ENCODE results near the gene PIK3R2. TPM values are rescaled to one million over a fixed set of nuclear protein-coding genes. Genes with fewer than 3 reads are reported as not detected.
"Not testable (repeated sequence)": the region's sequence is repeated elsewhere in the genome, so short reads cannot be mapped to it uniquely, and the experiment has no call there.

PIK3R2 gene
- total and polyA plus RNA-seq, 2 of the 8 experiments (the other 6 are each of a cell fraction or from before 2014, with no cell fraction given), result 21.7 to 57.1 TPM

- H3K27ac ChIP-seq (ENCODE audit: low read depth, low read length); H2AFZ ChIP-seq (ENCODE audit: low read length); H3K9ac ChIP-seq (replicated peaks in 1 of 4; ENCODE audit: extremely low read depth in 1 of 4, low read depth in 3 of 4, low read length in 3 of 4); H3K18ac ChIP-seq (ENCODE audit: extremely low read depth, low read length); H3K9me3 ChIP-seq (ENCODE audit: insufficient read depth in 2 of 2, low read depth in 1 of 2, low read length in 1 of 2); H4K91ac ChIP-seq (replicated peaks; ENCODE audit: insufficient read length, low read length); H2BK12ac ChIP-seq (ENCODE audit: low read depth, low read length); H3K36me3 ChIP-seq (ENCODE audit: control insufficient read depth in 2 of 4, insufficient read depth in 4 of 4, low read length in 3 of 4); H2AK5ac ChIP-seq (ENCODE audit: low read depth, low read length); H2BK120ac ChIP-seq (replicated peaks; ENCODE audit: low read depth, low read length); H3K14ac ChIP-seq (ENCODE audit: insufficient read length); H3K79me2 ChIP-seq (ENCODE audit: control insufficient read depth in 1 of 2, insufficient read depth in 2 of 2, low read length in 2 of 2); H3K4me3 ChIP-seq (ENCODE audit: extremely low read depth in 1 of 4, insufficient read depth in 2 of 4, low read depth in 3 of 4, low read length in 4 of 4); H4K8ac ChIP-seq (ENCODE audit: extremely low read depth, insufficient read depth, low read length); H4K5ac ChIP-seq (ENCODE audit: insufficient read length, low read depth, low read length); H3K23ac ChIP-seq (ENCODE audit: insufficient read length); H2BK20ac ChIP-seq (ENCODE audit: low read length); H3K56ac ChIP-seq (replicated peaks; ENCODE audit: insufficient read length, low read depth, low read length); H4K20me1 ChIP-seq (replicated peaks in 1 of 2; ENCODE audit: control insufficient read depth in 1 of 2, insufficient read depth in 2 of 2, low read length in 2 of 2); H2BK5ac ChIP-seq (ENCODE audit: low read depth, low read length); H3K79me1 ChIP-seq (ENCODE audit: low read depth, low read length); H3K4ac ChIP-seq (replicated peaks; ENCODE audit: insufficient read length, low read depth, low read length); DNase-seq (ENCODE audit: low read depth in 1 of 2, low spot score in 2 of 2); FAIRE-seq: not testable (repeated sequence)
- H2BK15ac ChIP-seq (ENCODE audit: low read length), result 0 out of 2 replicates have a peak overlapping the region, but pooled peaks have one; percentile 72
- CTCF ChIA-PET (ENCODE audit: partially characterized antibody), result interaction anchor here (0.6 to 1.4 kb wide), 6 partner anchors 8 to 519 kb away, joined by 3 to 6 read pairs (median 3); no protein-coding TSS in a partner anchor
- peaks cover 0 to 12% (median 9%) of the 10 kb centered on the region in 4 experiments; a peak in 5 of 7 replicates for H3K27me3 ChIP-seq (replicated peaks in 1 of 4; ENCODE audit: control insufficient read depth in 3 of 4, extremely low read depth in 1 of 4, insufficient read depth in 3 of 4, low read length in 3 of 4)
- 84% methylated on average over 7 of the region's 7 CpGs; no CpG with 5 or more reads in 1 of the 2 experiments for whole genome bisulfite sequencing, 2 experiments (ENCODE audit: extremely low coverage in 1 of 2, insufficient coverage in 1 of 2, insufficient read length in 1 of 2, insufficient replicate concordance in 2 of 2, low coverage in 1 of 2, low lambda C conversion rate in 2 of 2, missing lambda C conversion rate in 1 of 2)
- H3K4me2 ChIP-seq (ENCODE audit: insufficient read depth in 1 of 2, low read depth in 2 of 2, low read length in 2 of 2), result peak overlapping the region in 1 of 2 experiments; percentile 79; a peak in 1 of 4 replicates
- POLR2A ChIA-PET (ENCODE audit: partially characterized antibody), result interaction anchor here (0.6 to 0.8 kb wide), 3 partner anchors 10 to 322 kb away, joined by 3 read pairs; no protein-coding TSS in a partner anchor
- H3K4me1 ChIP-seq (replicated peaks in 1 of 4; ENCODE audit: control insufficient read depth in 3 of 4, insufficient read depth in 4 of 4, low read length in 3 of 4), result peaks cover 0 to 17% (median 8%) of the 10 kb centered on the region in 4 experiments; a peak in 4 of 7 replicates
- peaks cover 11% of the 10 kb centered on the region for H3K23me2 ChIP-seq (ENCODE audit: low read depth, low read length)
Observed at GRCh38 chr19:18105259-18105658, 47.7 kb upstream of the PIK3R2 start.
